Heart left ventricle (tissue), 16 donors: ENCODE results near the gene PRTN3. TPM values are rescaled to one million over a fixed set of nuclear protein-coding genes. Genes with fewer than 3 reads are reported as not detected.

ENCODE experiments used
- ATAC-seq, 4 donors: fragments of 200-7000 bp; cut with Tn5 transposase; one replicate each; pipeline ENCODE4 v1.9.1; 2020 to 2022; ENCODE audit warnings: moderate library complexity in 4 of 4, mild to moderate bottlenecking in 3 of 4, moderate number of reproducible peaks in 1 of 4
- DNase-seq, 5 donors: peaks; one replicate each; pipeline ENCODE4 v3.0.0-alpha.2; 2020
- H3K27ac ChIP-seq, 12 donors: fragments of 200-600 bp; sonication (generic) in 4 of 12; one replicate each; pipeline versions ENCODE4 v1.5.0 to v1.8.0; 2016 to 2022; ENCODE audit warnings: mild to moderate bottlenecking in 2 of 12
- H3K27me3 ChIP-seq, 9 donors: fragments of 200-600 bp; sonication (generic) in 2 of 9; one replicate each; pipeline versions ENCODE4 v1.5.1 to v1.8.0; 2016 to 2022; ENCODE audit warnings: mild to moderate bottlenecking in 3 of 9
- H3K36me3 ChIP-seq, 9 donors: fragments of 200-600 bp; sonication (generic) in 2 of 9; one replicate each; pipeline versions ENCODE4 v1.5.0 to v1.8.0; 2018 to 2022; ENCODE audit warnings: mild to moderate bottlenecking in 2 of 9
- H3K4me1 ChIP-seq, 12 donors: fragments of 200-600 bp; sonication (generic) in 4 of 12; one replicate each; pipeline versions ENCODE4 v1.5.0 to v1.8.0; 2016 to 2022; ENCODE audit warnings: mild to moderate bottlenecking in 3 of 12
- H3K4me3 ChIP-seq, 12 donors: fragments of 200-600 bp; sonication (generic) in 4 of 12; one replicate each; pipeline versions ENCODE4 v1.5.0 to v1.8.0; 2017 to 2022; ENCODE audit warnings: mild to moderate bottlenecking in 9 of 12, moderate library complexity in 4 of 12
- H3K9me3 ChIP-seq, 12 donors: fragments of 200-600 bp; sonication (generic) in 4 of 12; one replicate each; pipeline versions ENCODE4 v1.5.0 to v1.8.0; 2016 to 2022; ENCODE audit warnings: mild to moderate bottlenecking in 1 of 12
- POLR2A ChIP-seq, 2 donors: fragments of 450-650 bp; IDR thresholded peaks; one replicate each; pipeline ENCODE4 v1.6.1; 2017; ENCODE audit warnings: antibody characterized with exemption in 2 of 2, mild to moderate bottlenecking in 2 of 2, moderate library complexity in 2 of 2
- WGBS, 4 donors: extraction: QIAGEN DNeasy Blood & Tissue Kit in 2 of 4; methylation state at CpG; one replicate each; pipeline versions ENCODE4 v1.1.5 to v1.1.7; 2013 to 2018; 5-methylcytosine and 5-hydroxymethylcytosine counted together
- intact Hi-C, 10 donors: fragments of 100-400 bp; cut with DNase I; formaldehyde crosslinking; loops; one replicate each; pipeline versions ENCODE4 v1.11.1 to v1.14.2; 2022
- polyA plus RNA-seq, 2 donors: library from polyadenylated mRNA; stranded (reverse); fragments of 200-250 nt; gene quantifications; one replicate each; pipeline ENCODE4 v1.2.3, GENCODE V29; 2013
- total RNA-seq, 9 donors: library from RNA; depleted of rRNA in 2 of 9; stranded (reverse); fragments of >200 nt in 2 of 9; fragmentation: NEBNext Ultra II Directional in 3 of 9; extraction: Animal tissue kit (Norgen Biotek cat#: 25700) in 3 of 9; gene quantifications; one replicate each; pipeline versions ENCODE4 v1.1.0 to v1.2.4, GENCODE V29; 2016 to 2023
- TF ChIP-seq, protein P1 (sequence below), 12 donors: fragments of 200-600 bp; sonication (generic) in 4 of 12; IDR thresholded peaks; one replicate each; pipeline versions ENCODE4 v1.5.0 to v1.8.0; 2018 to 2022; ENCODE audit warnings: antibody characterized with exemption in 12 of 12, mild to moderate bottlenecking in 5 of 12
- donor health status: ischemic (EF 13 %, LVEDD 7.1; RV severe dilation, severe dysfunction).
- donor health status: healthy with polysubstance abuse.
- donor health status: DM: no; HTN: yes; CAD: no.
- donor health status: DM: no; HTN: no; CAD: no.
- donor health status: ischemic (EF 25% LVEDD 6.9; RV normal size, moderate dysfunction).
- donor health status: ischemic (EF 25% LVEDD 5.7; RV mildly dilated, moderate dysfunction).
- donor health status: healthy.
- donor health status: DM: yes; HTN: yes; CAD: no.
- donor health status: ischemic (EF 35%, LVEDD 5.7; RV mildly dilated, moderate dysfunction).
- donor health status: nonischemic (EF 11% LVEDD 7.7; RV severe dilation, severe dysfunction).
- donor health status: DM: yes; HTN: yes; CAD: no.
- donor health status: PGD.
- donor health status: ischemic (EF 29% LVEDD 5.4; RV normal size, mild dysfunction).
- donor health status: nonischemic (EF 23%, LVEDD 6.1; RV moderate dilation, normal function).

Gene PRTN3
- total and polyA plus RNA-seq, 11 donors = 0.11 to 0.40 TPM; not detected in 9

DNA sequence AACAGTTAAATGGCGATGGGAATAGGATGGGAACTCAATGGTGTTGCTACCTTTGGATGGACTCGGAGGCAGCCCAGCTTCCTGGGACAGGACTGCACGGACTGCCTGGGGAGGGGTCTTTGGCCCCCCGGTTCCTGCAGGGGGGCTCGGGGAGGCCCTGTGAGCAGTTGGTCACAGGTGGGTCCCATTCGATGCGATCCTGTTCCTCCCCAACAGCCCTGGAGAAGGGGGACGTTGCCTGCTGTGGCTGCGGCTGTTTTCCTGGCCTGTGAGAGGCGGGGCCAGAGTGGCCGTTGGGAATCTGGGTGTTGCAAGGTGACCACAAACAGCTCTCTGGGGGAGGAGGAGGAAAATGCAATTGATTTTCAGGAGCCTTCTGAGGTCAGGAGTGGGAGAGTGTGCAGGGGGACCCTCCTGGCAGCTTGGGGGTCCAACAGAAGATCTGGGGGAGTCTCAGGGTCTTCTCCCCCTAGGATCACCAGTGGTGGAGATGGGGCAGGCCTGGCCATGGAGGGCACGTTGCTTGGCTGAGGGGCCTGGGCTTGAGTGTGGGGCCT, 17.2 kb upstream of the PRTN3 start:
- TF ChIP-seq, protein P1, sequence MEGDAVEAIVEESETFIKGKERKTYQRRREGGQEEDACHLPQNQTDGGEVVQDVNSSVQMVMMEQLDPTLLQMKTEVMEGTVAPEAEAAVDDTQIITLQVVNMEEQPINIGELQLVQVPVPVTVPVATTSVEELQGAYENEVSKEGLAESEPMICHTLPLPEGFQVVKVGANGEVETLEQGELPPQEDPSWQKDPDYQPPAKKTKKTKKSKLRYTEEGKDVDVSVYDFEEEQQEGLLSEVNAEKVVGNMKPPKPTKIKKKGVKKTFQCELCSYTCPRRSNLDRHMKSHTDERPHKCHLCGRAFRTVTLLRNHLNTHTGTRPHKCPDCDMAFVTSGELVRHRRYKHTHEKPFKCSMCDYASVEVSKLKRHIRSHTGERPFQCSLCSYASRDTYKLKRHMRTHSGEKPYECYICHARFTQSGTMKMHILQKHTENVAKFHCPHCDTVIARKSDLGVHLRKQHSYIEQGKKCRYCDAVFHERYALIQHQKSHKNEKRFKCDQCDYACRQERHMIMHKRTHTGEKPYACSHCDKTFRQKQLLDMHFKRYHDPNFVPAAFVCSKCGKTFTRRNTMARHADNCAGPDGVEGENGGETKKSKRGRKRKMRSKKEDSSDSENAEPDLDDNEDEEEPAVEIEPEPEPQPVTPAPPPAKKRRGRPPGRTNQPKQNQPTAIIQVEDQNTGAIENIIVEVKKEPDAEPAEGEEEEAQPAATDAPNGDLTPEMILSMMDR (IDR thresholded peaks at IDR 0.05) = no peak
- no peak for TF ChIP-seq POLR2A (IDR thresholded peaks at IDR 0.05)
- H3K9me3 ChIP-seq = no peaks in the 10 kb centered on the region
- no peak overlapping the region for H3K4me3 ChIP-seq
- DNase-seq (no peak), ATAC-seq (no peak)
- intact Hi-C loops = no loop called here
- WGBS, 4 donors = 57 to 79% (median 62%) methylated on average over 9 to 12 of the region's 12 CpGs
- no peaks in the 10 kb centered on the region for H3K36me3 ChIP-seq
- peaks cover 11 to 31% (median 23%) of the 10 kb centered on the region in 9 donors for H3K27me3 ChIP-seq
- H3K4me1 ChIP-seq = peaks cover 0 to 27% (median 10%) of the 10 kb centered on the region in 12 donors
- no peak overlapping the region for H3K27ac ChIP-seq

DNA sequence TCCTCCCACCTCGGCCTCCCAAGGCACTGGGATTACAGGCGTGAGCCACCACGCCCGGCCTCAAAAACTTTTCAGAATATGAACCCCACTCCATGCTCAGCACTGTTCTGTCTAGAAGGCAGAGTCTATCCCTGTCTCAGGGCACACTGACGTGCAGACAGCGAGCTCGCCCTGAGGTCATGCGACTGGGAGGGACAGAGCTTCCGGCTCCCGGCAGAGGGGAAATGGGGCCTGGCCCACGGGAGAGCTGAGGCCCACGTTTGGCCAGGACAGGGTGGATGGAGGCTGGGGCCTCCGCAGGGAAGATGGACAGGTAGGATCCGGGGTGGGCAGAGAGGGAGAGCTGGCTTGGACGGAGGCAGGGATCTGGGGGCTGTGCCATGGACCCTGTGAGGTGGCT, 15.9 kb upstream of the PRTN3 start:
- DNase-seq = no peak
- ATAC-seq = no peak
- H3K27me3 ChIP-seq = peaks cover 11 to 35% (median 23%) of the 10 kb centered on the region in 9 donors

DNA sequence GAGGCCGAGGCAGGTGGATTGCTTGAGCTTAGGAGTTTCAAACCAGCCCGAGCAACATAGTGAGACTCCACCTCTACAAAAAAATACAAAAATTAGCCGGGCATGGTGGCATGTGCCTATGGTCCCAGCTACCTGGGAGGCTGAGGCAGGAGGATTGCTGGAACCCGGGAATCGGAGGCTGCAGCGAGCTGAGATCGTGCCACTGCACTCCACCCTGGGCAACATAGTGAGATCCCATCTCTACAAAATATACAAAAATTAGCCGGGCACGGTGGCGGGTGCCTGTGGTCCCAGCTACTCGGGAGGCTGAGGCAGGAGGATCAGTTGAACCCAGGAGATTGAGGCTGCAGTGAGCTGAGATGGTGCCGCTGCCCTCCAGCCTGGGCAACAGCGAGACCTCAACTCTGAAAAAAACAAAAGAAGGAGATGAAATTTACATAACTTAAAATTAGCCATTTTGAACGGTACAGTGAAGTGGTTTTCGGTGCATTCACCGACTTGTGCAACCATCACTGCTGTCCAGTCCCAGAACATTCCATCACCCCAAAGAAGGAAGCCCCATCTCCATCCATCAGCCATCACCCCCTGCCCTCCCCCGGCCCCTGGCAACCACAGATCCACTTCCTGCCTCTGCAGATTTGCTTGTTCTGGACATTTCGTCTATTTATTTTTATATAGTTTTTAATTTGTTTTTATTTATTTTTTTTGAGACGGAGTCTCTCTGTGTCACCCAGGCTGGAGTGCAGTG, 14.7 kb upstream of the PRTN3 start:
- H3K27ac ChIP-seq = no peak overlapping the region
- ATAC-seq (no peak), DNase-seq (no peak)
- no peaks in the 10 kb centered on the region for H3K36me3 ChIP-seq
- 82 to 85% (median 84%) methylated on average over 19 of the region's 19 CpGs for WGBS, 4 donors
- no peaks in the 10 kb centered on the region for H3K9me3 ChIP-seq
- peaks cover 0 to 27% (median 10%) of the 10 kb centered on the region in 12 donors for H3K4me1 ChIP-seq
- intact Hi-C loops = no loop called here
- peaks cover 12 to 43% (median 25%) of the 10 kb centered on the region in 9 donors for H3K27me3 ChIP-seq
- TF ChIP-seq, protein P1 (IDR thresholded peaks at IDR 0.05) = no peak
- TF ChIP-seq POLR2A (IDR thresholded peaks at IDR 0.05) = no peak
- no peak overlapping the region for H3K4me3 ChIP-seq

More for the DNA sequence above, 15.9 kb upstream of the PRTN3 start:
- Histone ChIP-seq H3K4me1 (peaks cover 0 to 27% (median 10%) of the 10 kb centered on the region in 12 donors), H3K4me3 (no peak overlapping the region), H3K27ac (no peak overlapping the region), H3K9me3 (no peaks in the 10 kb centered on the region), H3K36me3 (no peaks in the 10 kb centered on the region)
- intact Hi-C loops = no loop called here
- 68 to 74% (median 68%) methylated on average over 15 of the region's 15 CpGs for WGBS, 4 donors
- TF ChIP-seq POLR2A (IDR thresholded peaks at IDR 0.05) = no peak
- TF ChIP-seq, protein P1 (IDR thresholded peaks at IDR 0.05) = no peak

DNA sequence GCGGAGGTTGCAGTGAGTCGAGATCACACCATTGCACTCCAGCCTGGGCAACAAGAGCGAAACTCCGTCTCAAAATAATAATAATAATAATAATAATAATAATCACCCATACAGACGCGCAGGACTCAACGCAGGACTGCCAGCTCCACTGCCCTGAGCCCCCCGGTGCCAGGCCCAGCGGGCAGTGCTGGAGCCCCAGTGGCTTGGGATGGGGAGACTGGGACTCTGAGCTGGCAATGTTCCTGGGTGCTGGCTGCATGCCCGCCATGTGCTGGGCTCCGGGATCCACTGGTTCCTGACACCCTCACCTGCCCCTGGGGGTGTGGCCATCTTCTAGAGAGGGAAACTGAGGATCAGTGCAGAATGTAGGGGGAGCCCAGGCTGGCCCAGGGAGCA, 13.5 kb upstream of the PRTN3 start:
- 85 to 97% (median 88%) methylated on average over 10 to 11 of the region's 11 CpGs for WGBS, 4 donors
- H3K27ac ChIP-seq = no peak overlapping the region
- TF ChIP-seq, protein P1 (IDR thresholded peaks at IDR 0.05) = no peak
- no peak for TF ChIP-seq POLR2A (IDR thresholded peaks at IDR 0.05)
- H3K9me3 ChIP-seq = no peaks in the 10 kb centered on the region
- no peak for DNase-seq
- peaks cover 0 to 16% (median under 1%) of the 10 kb centered on the region in 12 donors for H3K4me1 ChIP-seq
- no peaks in the 10 kb centered on the region for H3K36me3 ChIP-seq
- ATAC-seq = no peak
- H3K27me3 ChIP-seq = peaks cover 10 to 40% (median 19%) of the 10 kb centered on the region in 9 donors
- intact Hi-C loops = no loop called here
- no peak overlapping the region for H3K4me3 ChIP-seq
